Mesenchymal stem cell (in vitro differentiated cells and primary cell): ENCODE results near the gene KLK11.
A peak's percentile ranks its signal among the peaks of the same experiment; 100 is the strongest.

Experiments
- DNase-seq: peaks from one replicate; pipeline ENCODE4 v3.0.0-alpha.2; 2013
- H2AFZ ChIP-seq: one replicate; pipeline ENCODE4 v1.6.1; 2013; ENCODE audit warnings: low read depth, mild to moderate bottlenecking, control low read depth, inconsistent platforms, low read length, moderate library complexity
- H2AK5ac ChIP-seq: 2 replicates; pipeline ENCODE4 v1.6.1; 2013; ENCODE audit warnings: low read length, moderate library complexity, mild to moderate bottlenecking, inconsistent platforms; ENCODE audit not compliant: severe bottlenecking
- H2BK120ac ChIP-seq: one replicate; pipeline ENCODE4 v1.6.1; 2013; ENCODE audit warnings: low read depth, mild to moderate bottlenecking, inconsistent platforms, low read length, moderate library complexity
- H2BK12ac ChIP-seq, 2 experiments: one replicate each; pipeline ENCODE4 v1.6.1; 2013; ENCODE audit warnings: inconsistent platforms in 2 of 2, low read length in 2 of 2, mild to moderate bottlenecking in 2 of 2, moderate library complexity in 2 of 2, control low read depth in 1 of 2
- H2BK15ac ChIP-seq: one replicate; pipeline ENCODE4 v1.6.1; 2013; ENCODE audit warnings: mild to moderate bottlenecking, low read depth, inconsistent platforms; ENCODE audit not compliant: poor library complexity, severe bottlenecking
- H2BK5ac ChIP-seq: 2 replicates; pipeline ENCODE4 v1.6.1; 2013; ENCODE audit warnings: low read depth, mild to moderate bottlenecking, low read length, control low read depth, inconsistent platforms; ENCODE audit not compliant: poor library complexity, severe bottlenecking
- H3K14ac ChIP-seq, 2 experiments: one replicate each; pipeline ENCODE4 v1.6.1; 2013; ENCODE audit warnings: inconsistent platforms in 2 of 2, low read length in 2 of 2, control low read depth in 1 of 2, mild to moderate bottlenecking in 1 of 2, moderate library complexity in 1 of 2
- H3K18ac ChIP-seq, 2 experiments: one replicate each; pipeline ENCODE4 v1.6.1; 2013; ENCODE audit warnings: inconsistent platforms in 2 of 2, low read length in 2 of 2, control low read depth in 1 of 2, low read depth in 1 of 2, mild to moderate bottlenecking in 1 of 2
- H3K23ac ChIP-seq, 2 experiments: one replicate each; pipeline ENCODE4 v1.6.1; 2013; ENCODE audit warnings: inconsistent platforms in 2 of 2, low read length in 2 of 2, mild to moderate bottlenecking in 2 of 2, moderate library complexity in 2 of 2, control low read depth in 1 of 2
- H3K27ac ChIP-seq: 2 replicates; pipeline ENCODE4 v1.5.1; 2013; ENCODE audit warnings: mild to moderate bottlenecking, moderate library complexity, low read length, control low read depth, inconsistent platforms; ENCODE audit not compliant: poor library complexity, severe bottlenecking
- H3K27me3 ChIP-seq, 2 experiments: 2 replicates each; pipeline versions ENCODE4 v1.6.1 to v1.7.0; 2013; ENCODE audit warnings: low read length in 2 of 2, mild to moderate bottlenecking in 2 of 2, moderate library complexity in 2 of 2, control low read depth in 1 of 2, inconsistent platforms in 1 of 2; ENCODE audit not compliant: control insufficient read depth in 1 of 2, insufficient read depth in 1 of 2
- H3K36me3 ChIP-seq, 2 experiments: 2 replicates each; pipeline versions ENCODE4 v1.6.1 to v1.7.0; 2013; ENCODE audit warnings: low read length in 2 of 2, control low read depth in 1 of 2, inconsistent platforms in 1 of 2, low read depth in 1 of 2, mild to moderate bottlenecking in 1 of 2; ENCODE audit not compliant: insufficient read depth in 2 of 2, control insufficient read depth in 1 of 2
- H3K4ac ChIP-seq, 2 experiments: one replicate each; pipeline ENCODE4 v1.6.1; 2013; ENCODE audit warnings: inconsistent platforms in 2 of 2, low read length in 2 of 2, mild to moderate bottlenecking in 2 of 2, moderate library complexity in 2 of 2, control low read depth in 1 of 2, low read depth in 1 of 2
- H3K4me1 ChIP-seq: 2 replicates; pipeline ENCODE4 v1.6.1; 2013; ENCODE audit warnings: low read depth, low read length, control low read depth; ENCODE audit not compliant: control insufficient read depth, insufficient read depth
- H3K4me2 ChIP-seq: 2 replicates; pipeline ENCODE4 v1.6.1; 2013; ENCODE audit warnings: low read length, mild to moderate bottlenecking, inconsistent platforms; ENCODE audit not compliant: poor library complexity, severe bottlenecking
- H3K4me3 ChIP-seq, 2 experiments: 2 replicates each; pipeline versions ENCODE4 v1.5.1 to v1.7.0; 2013; ENCODE audit warnings: low read length in 2 of 2, mild to moderate bottlenecking in 2 of 2, control low read depth in 1 of 2, low read depth in 1 of 2; ENCODE audit not compliant: insufficient read depth in 1 of 2
- H3K79me1 ChIP-seq: replicated peaks from 2 replicates; pipeline ENCODE4 v1.6.1; 2013; ENCODE audit warnings: mild to moderate bottlenecking, control low read depth, low read length, inconsistent platforms; ENCODE audit not compliant: poor library complexity, severe bottlenecking
- H3K9ac ChIP-seq: 2 replicates; pipeline ENCODE4 v1.7.0; 2013; ENCODE audit warnings: mild to moderate bottlenecking, low read length, moderate library complexity
- H3K9me3 ChIP-seq: 2 replicates; pipeline ENCODE4 v1.7.0; 2013; ENCODE audit warnings: mild to moderate bottlenecking, low read length; ENCODE audit not compliant: control insufficient read depth
- H4K8ac ChIP-seq: one replicate; pipeline ENCODE4 v1.6.1; 2013; ENCODE audit warnings: inconsistent platforms, mild to moderate bottlenecking, low read length, moderate library complexity
- H4K91ac ChIP-seq: one replicate; pipeline ENCODE4 v1.6.1; 2013; ENCODE audit warnings: mild to moderate bottlenecking, low read length, inconsistent platforms
- WGBS: methylation state at CpG from one replicate; pipeline ENCODE4 v1.1.7; 2013; ENCODE audit warnings: mixed read lengths; 5-methylcytosine and 5-hydroxymethylcytosine counted together

The KLK11 gene

DNA sequence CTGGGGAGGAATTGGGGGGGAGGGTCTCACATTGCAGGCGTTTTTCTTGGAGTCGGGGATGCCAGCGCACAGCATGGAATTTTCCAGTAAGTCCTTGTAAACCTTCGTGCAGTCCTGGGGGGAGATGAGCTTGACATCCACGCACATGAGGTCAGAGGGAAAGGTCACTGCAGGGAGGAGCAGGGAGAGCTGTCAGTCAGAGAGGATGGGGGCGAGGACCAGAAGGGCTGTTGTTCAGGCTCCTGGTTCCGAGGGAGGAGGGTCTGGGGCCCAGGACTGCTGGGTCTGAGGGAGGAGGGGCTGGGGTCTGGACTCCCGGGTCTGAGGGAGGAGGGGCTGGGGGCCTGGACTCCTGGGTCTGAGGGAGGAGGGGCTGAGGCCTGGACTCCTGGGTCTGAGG is 46.7 kb downstream of the KLK11 start:
- Histone ChIP-seq H4K8ac (no peak overlapping the region), H3K9me3 (no peaks in the 10 kb centered on the region), H3K27me3 (peaks cover 0 to 48% of the 10 kb centered on the region in 2 experiments), H2AK5ac (no peak overlapping the region), H4K91ac (no peak overlapping the region), H3K14ac (no peak overlapping the region), H3K4ac (no peak overlapping the region), H3K4me1 (no peaks in the 10 kb centered on the region), H3K27ac (no peak overlapping the region), H3K4me3 (no peak overlapping the region), H2BK120ac (no peak overlapping the region), H3K4me2 (no peak overlapping the region), H3K36me3 (no peaks in the 10 kb centered on the region), H2BK5ac (no peak overlapping the region), H3K79me1 (no peaks in the 10 kb centered on the region), H3K18ac (no peak overlapping the region), H2AFZ (no peak overlapping the region), H2BK15ac (no peak overlapping the region), H3K23ac (no peak overlapping the region), H2BK12ac (no peak overlapping the region), H3K9ac (no peak overlapping the region)
- DNase-seq, result no peak
- 42% methylated on average over 8 of the region's 8 CpGs for WGBS

DNA sequence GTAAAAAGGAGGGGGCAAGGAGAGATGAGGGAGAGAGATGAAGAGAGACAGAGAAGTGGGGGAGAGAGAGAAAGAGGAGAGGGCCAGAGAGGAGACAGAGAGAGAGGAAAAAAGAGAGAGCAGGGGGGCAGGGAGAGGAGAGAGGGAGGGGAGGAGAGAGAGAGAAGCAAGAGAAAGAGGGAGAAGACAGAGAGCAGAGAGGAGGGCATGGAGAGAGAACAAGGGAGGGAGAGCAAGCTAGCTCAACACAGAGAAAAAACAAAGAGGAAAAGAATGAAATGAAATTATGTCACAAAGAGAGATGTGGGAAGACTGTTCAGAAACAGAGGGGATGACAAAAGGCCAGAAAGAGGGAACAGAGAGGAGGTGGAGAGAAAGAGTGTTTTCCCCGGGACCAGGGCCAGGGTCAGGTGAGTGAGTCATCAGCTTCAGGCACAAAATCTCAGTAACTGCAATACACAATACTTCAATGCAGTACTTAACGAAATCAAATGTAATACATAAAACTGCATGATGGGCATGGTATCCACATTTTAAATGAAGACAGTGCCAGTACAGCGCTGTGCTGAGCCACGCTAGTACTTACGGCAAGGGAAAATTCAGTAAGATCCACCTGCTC is 47.5 kb downstream of the KLK11 start:
- Histone ChIP-seq H3K9me3 (no peaks in the 10 kb centered on the region), H3K4me3 (no peak overlapping the region), H3K4me1 (no peaks in the 10 kb centered on the region), H4K8ac (no peak overlapping the region), H3K14ac (no peak overlapping the region), H2BK15ac (no peak overlapping the region), H3K9ac (no peak overlapping the region), H3K18ac (no peak overlapping the region), H3K27ac (no peak overlapping the region), H2BK120ac (no peak overlapping the region), H3K4ac (no peak overlapping the region), H3K4me2 (no peak overlapping the region), H2AK5ac (no peak overlapping the region), H2AFZ (no peak overlapping the region), H3K79me1 (no peaks in the 10 kb centered on the region), H4K91ac (no peak overlapping the region), H2BK12ac (no peak overlapping the region), H3K23ac (no peak overlapping the region), H3K36me3 (no peaks in the 10 kb centered on the region), H2BK5ac (no peak overlapping the region), H3K27me3 (peaks cover 0 to 45% of the 10 kb centered on the region in 2 experiments)
- 63% methylated on average over 5 of the region's 5 CpGs for WGBS
- no peak for DNase-seq

DNA sequence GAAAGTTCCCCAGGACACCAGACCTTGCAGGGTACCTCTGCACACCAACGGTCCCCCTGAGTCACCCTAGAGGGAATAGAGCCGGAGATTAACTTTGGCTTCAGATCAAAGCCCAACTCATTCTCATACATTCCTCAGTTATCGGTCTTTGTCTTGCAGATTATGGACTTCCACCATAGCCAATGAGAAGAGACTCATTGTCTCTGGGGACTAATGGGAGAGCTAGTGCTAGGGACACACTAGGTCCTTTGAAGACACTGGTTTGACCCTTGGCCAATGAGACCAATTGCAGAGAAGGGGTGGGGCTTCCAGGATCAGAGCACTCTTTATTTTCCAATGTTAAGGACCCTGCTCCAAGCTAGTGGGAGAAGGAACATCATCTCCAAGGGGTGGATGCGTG is 48.8 kb downstream of the KLK11 start:
- no peak overlapping the region for H3K27ac ChIP-seq
- no peaks in the 10 kb centered on the region for H3K4me1 ChIP-seq
- H4K91ac ChIP-seq, result no peak overlapping the region
- no peak overlapping the region for H3K4ac ChIP-seq
- no peak overlapping the region for H3K4me3 ChIP-seq
- no peak overlapping the region for H3K4me2 ChIP-seq
- no peak overlapping the region for H3K14ac ChIP-seq
- no peak overlapping the region for H3K23ac ChIP-seq
- 72% methylated on average over 4 of the region's 4 CpGs for WGBS
- H2AFZ ChIP-seq, result no peak overlapping the region
- H2BK15ac ChIP-seq, result no peak overlapping the region
- peaks cover 0 to 44% of the 10 kb centered on the region in 2 experiments for H3K27me3 ChIP-seq
- no peak overlapping the region for H2BK12ac ChIP-seq
- no peak overlapping the region for H3K18ac ChIP-seq
- no peaks in the 10 kb centered on the region for H3K79me1 ChIP-seq
- H2AK5ac ChIP-seq, result no peak overlapping the region
- H2BK5ac ChIP-seq, result no peak overlapping the region
- no peaks in the 10 kb centered on the region for H3K9me3 ChIP-seq
- DNase-seq, result no peak
- no peak overlapping the region for H3K9ac ChIP-seq
- no peak overlapping the region for H4K8ac ChIP-seq
- no peak overlapping the region for H2BK120ac ChIP-seq
- no peaks in the 10 kb centered on the region for H3K36me3 ChIP-seq

DNA sequence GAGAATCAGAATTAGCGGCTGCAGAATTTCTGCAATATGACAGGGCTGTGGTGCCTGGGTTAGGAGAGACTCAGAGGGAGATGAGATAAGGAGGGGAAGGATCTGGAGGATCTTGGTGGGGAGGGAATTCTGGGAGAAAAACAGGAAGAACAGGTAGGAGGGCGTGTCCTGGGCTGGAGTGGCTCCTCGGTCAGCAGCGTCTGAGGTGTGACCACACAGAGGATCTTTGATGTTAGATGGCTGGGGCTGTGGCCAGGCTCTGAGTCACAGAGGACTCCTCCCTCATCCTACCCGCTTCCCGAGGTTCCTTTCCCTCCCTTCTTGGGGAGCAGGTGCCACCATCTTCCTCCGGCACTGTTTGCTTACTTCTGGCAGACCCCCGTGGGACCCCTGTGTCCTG is 50.6 kb downstream of the KLK11 start:
- Histone ChIP-seq H3K4me3 (no peak overlapping the region), H3K27ac (no peak overlapping the region), H3K18ac (no peak overlapping the region), H3K23ac (no peak overlapping the region), H3K4me2 (no peak overlapping the region), H3K9ac (no peak overlapping the region), H3K36me3 (no peaks in the 10 kb centered on the region), H3K79me1 (no peaks in the 10 kb centered on the region), H3K9me3 (no peaks in the 10 kb centered on the region), H2AK5ac (no peak overlapping the region), H3K27me3 (peaks cover 0 to 37% of the 10 kb centered on the region in 2 experiments), H4K91ac (no peak overlapping the region), H4K8ac (no peak overlapping the region), H2BK5ac (no peak overlapping the region), H3K4ac (no peak overlapping the region), H3K14ac (no peak overlapping the region), H2AFZ (no peak overlapping the region), H2BK120ac (no peak overlapping the region), H2BK15ac (peak overlapping the region; percentile 52), H2BK12ac (no peak overlapping the region), H3K4me1 (no peaks in the 10 kb centered on the region)
- no peak for DNase-seq
- WGBS, result 22% methylated on average over 8 of the region's 8 CpGs
